Loucy (cell line): ENCODE measurements around the gene CXCL1.

ENCODE experiments used
- H2AFZ ChIP-seq: fragments of 200-600 bp; sonication (generic); 2 replicates; pipeline ENCODE4 v1.6.0; 2016; ENCODE audit warnings: antibody characterized with exemption, mild to moderate bottlenecking, low read length, moderate library complexity
- H3F3A ChIP-seq: fragments of 200-600 bp; 2 replicates; pipeline ENCODE4 v1.6.0; 2016; ENCODE audit warnings: antibody characterized with exemption, low read depth, mild to moderate bottlenecking
- H3K27me3 ChIP-seq: fragments of 200-600 bp; sonication (generic); 2 replicates; pipeline ENCODE4 v1.6.1; 2014; ENCODE audit warnings: low read length, mild to moderate bottlenecking; ENCODE audit not compliant: insufficient read depth, poor library complexity, severe bottlenecking
- H3K36me3 ChIP-seq: fragments of 200-600 bp; sonication (generic); 2 replicates; pipeline ENCODE4 v1.6.1; 2016; ENCODE audit warnings: low read length; ENCODE audit not compliant: insufficient read depth
- H3K4me1 ChIP-seq: fragments of 200-600 bp; sonication (generic); 2 replicates; pipeline ENCODE4 v1.5.1; 2014; ENCODE audit warnings: low read length, mild to moderate bottlenecking; ENCODE audit not compliant: insufficient read depth, poor library complexity, severe bottlenecking
- H3K4me2 ChIP-seq: fragments of 200-600 bp; sonication (generic); 2 replicates; pipeline ENCODE4 v1.6.0; 2014; ENCODE audit warnings: antibody characterized with exemption, low read length, low read depth, mild to moderate bottlenecking; ENCODE audit not compliant: poor library complexity, severe bottlenecking
- H3K4me3 ChIP-seq: fragments of 200-600 bp; sonication (generic); 2 replicates; pipeline ENCODE4 v1.5.1; 2014; ENCODE audit warnings: low read length, mild to moderate bottlenecking, mixed read lengths; ENCODE audit not compliant: poor library complexity, severe bottlenecking
- H3K79me2 ChIP-seq: fragments of 200-600 bp; sonication (generic); 2 replicates; pipeline ENCODE4 v1.6.1; 2014; ENCODE audit warnings: low read length; ENCODE audit not compliant: insufficient read depth
- H3K9ac ChIP-seq: fragments of 200-600 bp; sonication (generic); 2 replicates; pipeline ENCODE4 v1.6.0; 2014; ENCODE audit warnings: mild to moderate bottlenecking, low read depth, low read length, moderate library complexity; ENCODE audit not compliant: poor library complexity, severe bottlenecking
- H3K9me2 ChIP-seq: fragments of 200-600 bp; sonication (generic); replicated peaks from 2 replicates; pipeline ENCODE4 v1.6.1; 2016; ENCODE audit warnings: low read depth, low read length, mixed read lengths
- H3K9me3 ChIP-seq: fragments of 200-600 bp; sonication (generic); 2 replicates; pipeline ENCODE4 v1.6.1; 2014; ENCODE audit warnings: mild to moderate bottlenecking, antibody characterized with exemption, low read length, low read depth; ENCODE audit not compliant: insufficient read depth
- H4K20me1 ChIP-seq: fragments of 200-600 bp; sonication (generic); 2 replicates; pipeline ENCODE4 v1.6.0; 2014; ENCODE audit warnings: antibody characterized with exemption, low read length, mild to moderate bottlenecking; ENCODE audit not compliant: insufficient read depth, poor library complexity, severe bottlenecking
- EZH2phosphoT487 ChIP-seq: fragments of 200-600 bp; IDR thresholded peaks from 2 replicates; pipeline ENCODE4 v1.6.1; 2018; ENCODE audit warnings: antibody characterized with exemption, mild to moderate bottlenecking, moderate library complexity, borderline replicate concordance
- TF ChIP-seq, protein P1 (sequence below): fragments of 200-600 bp; sonication (generic); conservative IDR thresholded peaks from 2 replicates; pipeline ENCODE4 v1.5.1; 2014; ENCODE audit warnings: mild to moderate bottlenecking, antibody characterized with exemption, low read length

CXCL1 gene

DNA sequence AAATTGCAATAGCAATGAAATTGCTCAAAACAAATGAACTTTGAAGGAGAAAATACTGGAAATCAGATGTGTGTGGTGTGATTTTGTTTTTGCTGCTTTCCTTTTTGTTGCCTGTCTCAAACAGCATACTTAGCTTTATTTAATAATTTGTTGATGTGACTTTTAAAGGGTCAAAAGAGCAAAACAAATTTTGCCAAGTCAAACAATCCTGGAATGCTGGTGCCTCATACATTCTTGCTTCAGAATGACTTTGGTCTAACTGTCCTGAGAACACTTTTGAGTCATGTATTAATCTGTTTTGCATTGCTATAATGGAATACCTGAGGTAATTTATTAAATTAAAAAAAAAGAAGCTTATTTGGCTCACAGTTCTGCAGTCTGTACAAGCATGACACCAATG lies 12.7 kb upstream of the CXCL1 start:
- Histone ChIP-seq H4K20me1 (no peaks in the 10 kb centered on the region), H3K4me1 (peaks cover 11% of the 10 kb centered on the region), H3K4me3 (no peak overlapping the region), H2AFZ (no peak overlapping the region), H3K9me3 (no peaks in the 10 kb centered on the region), H3F3A (no peaks in the 10 kb centered on the region), H3K9ac (no peak overlapping the region), H3K27me3 (no peaks in the 10 kb centered on the region), H3K79me2 (no peaks in the 10 kb centered on the region), H3K4me2 (no peak overlapping the region), H3K9me2 (no peaks in the 10 kb centered on the region), H3K36me3 (no peaks in the 10 kb centered on the region)
- TF ChIP-seq, protein P1, sequence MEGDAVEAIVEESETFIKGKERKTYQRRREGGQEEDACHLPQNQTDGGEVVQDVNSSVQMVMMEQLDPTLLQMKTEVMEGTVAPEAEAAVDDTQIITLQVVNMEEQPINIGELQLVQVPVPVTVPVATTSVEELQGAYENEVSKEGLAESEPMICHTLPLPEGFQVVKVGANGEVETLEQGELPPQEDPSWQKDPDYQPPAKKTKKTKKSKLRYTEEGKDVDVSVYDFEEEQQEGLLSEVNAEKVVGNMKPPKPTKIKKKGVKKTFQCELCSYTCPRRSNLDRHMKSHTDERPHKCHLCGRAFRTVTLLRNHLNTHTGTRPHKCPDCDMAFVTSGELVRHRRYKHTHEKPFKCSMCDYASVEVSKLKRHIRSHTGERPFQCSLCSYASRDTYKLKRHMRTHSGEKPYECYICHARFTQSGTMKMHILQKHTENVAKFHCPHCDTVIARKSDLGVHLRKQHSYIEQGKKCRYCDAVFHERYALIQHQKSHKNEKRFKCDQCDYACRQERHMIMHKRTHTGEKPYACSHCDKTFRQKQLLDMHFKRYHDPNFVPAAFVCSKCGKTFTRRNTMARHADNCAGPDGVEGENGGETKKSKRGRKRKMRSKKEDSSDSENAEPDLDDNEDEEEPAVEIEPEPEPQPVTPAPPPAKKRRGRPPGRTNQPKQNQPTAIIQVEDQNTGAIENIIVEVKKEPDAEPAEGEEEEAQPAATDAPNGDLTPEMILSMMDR: no peak
- no peak for TF ChIP-seq EZH2phosphoT487

DNA sequence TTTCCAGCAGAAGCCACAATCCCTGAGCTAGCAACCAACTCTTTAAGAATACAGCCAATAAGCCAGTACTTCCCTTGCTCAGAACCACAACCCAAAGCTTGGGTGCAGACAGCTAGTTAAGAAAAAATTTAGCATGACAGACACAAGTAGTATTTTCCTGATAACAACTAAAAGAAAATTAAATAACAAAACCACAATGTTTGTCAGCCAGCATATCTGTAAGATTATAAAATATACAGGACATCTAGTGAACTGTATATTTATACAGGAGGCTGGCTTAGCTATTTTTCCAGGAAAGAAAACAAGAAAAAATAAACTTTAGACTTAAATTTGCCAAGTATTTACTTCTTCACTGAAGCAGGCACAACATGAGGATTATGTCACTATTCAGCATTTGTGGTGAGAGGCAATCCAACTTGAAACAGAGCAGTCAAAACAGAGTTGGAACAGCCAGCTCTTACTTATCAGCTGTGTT lies 9.5 kb upstream of the CXCL1 start:
- no peak overlapping the region for H3K9ac ChIP-seq
- no peaks in the 10 kb centered on the region for H3K79me2 ChIP-seq
- H3K9me2 ChIP-seq: no peaks in the 10 kb centered on the region
- no peaks in the 10 kb centered on the region for H3K27me3 ChIP-seq
- no peaks in the 10 kb centered on the region for H3F3A ChIP-seq
- H4K20me1 ChIP-seq: no peaks in the 10 kb centered on the region
- H3K4me2 ChIP-seq: no peak overlapping the region
- H3K4me3 ChIP-seq: no peak overlapping the region
- TF ChIP-seq EZH2phosphoT487: no peak
- TF ChIP-seq, protein P1: no peak
- H2AFZ ChIP-seq: no peak overlapping the region
- peaks cover 7% of the 10 kb centered on the region for H3K4me1 ChIP-seq
- no peaks in the 10 kb centered on the region for H3K9me3 ChIP-seq
- H3K36me3 ChIP-seq: no peaks in the 10 kb centered on the region

DNA sequence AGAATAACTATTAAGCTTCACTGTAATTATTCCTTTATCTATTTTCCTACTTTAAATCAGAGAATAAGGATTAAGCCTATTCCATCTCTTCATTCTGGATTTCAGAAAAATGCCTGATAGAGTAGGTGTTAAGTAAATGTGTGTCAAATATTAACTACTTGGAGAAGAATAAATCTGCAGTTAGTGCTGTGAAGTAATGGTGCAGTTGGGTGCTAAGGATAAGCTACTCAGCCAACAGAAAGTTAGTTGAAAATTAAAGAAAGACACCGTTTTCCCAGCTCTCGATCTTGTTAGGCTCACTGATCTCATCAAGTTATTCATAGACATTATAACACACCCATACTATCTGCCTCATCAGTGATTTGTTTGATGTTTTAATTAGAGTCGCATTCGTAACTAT lies 9.0 kb upstream of the CXCL1 start:
- no peaks in the 10 kb centered on the region for H3F3A ChIP-seq
- H3K4me2 ChIP-seq: no peak overlapping the region
- H3K9ac ChIP-seq: no peak overlapping the region
- no peaks in the 10 kb centered on the region for H3K79me2 ChIP-seq
- no peaks in the 10 kb centered on the region for H3K9me3 ChIP-seq
- H3K36me3 ChIP-seq: no peaks in the 10 kb centered on the region
- H3K27me3 ChIP-seq: no peaks in the 10 kb centered on the region
- H3K9me2 ChIP-seq: no peaks in the 10 kb centered on the region
- no peak overlapping the region for H3K4me3 ChIP-seq
- no peak for TF ChIP-seq EZH2phosphoT487
- TF ChIP-seq, protein P1: no peak
- no peak overlapping the region for H2AFZ ChIP-seq
- peaks cover 4% of the 10 kb centered on the region for H3K4me1 ChIP-seq
- no peaks in the 10 kb centered on the region for H4K20me1 ChIP-seq
